HUES48 (cell line): ENCODE data around the gene DICER1.

Experiments
- H3K27ac ChIP-seq: one replicate; pipeline ENCODE4 v1.7.0; 2013; ENCODE audit warnings: low read depth, low read length, inconsistent platforms
- H3K27me3 ChIP-seq: 2 replicates; pipeline ENCODE4 v1.6.1; 2013; ENCODE audit warnings: mild to moderate bottlenecking, low read length; ENCODE audit not compliant: control insufficient read depth, insufficient read depth
- H3K36me3 ChIP-seq: 2 replicates; pipeline ENCODE4 v1.6.1; 2013; ENCODE audit warnings: low read length; ENCODE audit not compliant: control insufficient read depth, insufficient read depth
- H3K4me1 ChIP-seq: 2 replicates; pipeline ENCODE4 v1.6.1; 2013; ENCODE audit warnings: mild to moderate bottlenecking, low read length; ENCODE audit not compliant: control insufficient read depth, insufficient read depth
- H3K4me3 ChIP-seq: 2 replicates; pipeline ENCODE4 v1.5.1; 2013; ENCODE audit warnings: mild to moderate bottlenecking, low read depth, low read length
- H3K9ac ChIP-seq: 2 replicates; pipeline ENCODE4 v1.6.1; 2013; ENCODE audit warnings: mild to moderate bottlenecking, low read depth, low read length, moderate library complexity
- H3K9me3 ChIP-seq: 2 replicates; pipeline ENCODE4 v1.6.1; 2013; ENCODE audit warnings: low read length; ENCODE audit not compliant: control insufficient read depth, insufficient read depth

Gene DICER1

GRCh38 chr14:95195031-95195430 lies 37.7 kb upstream of the DICER1 start:
- Histone ChIP-seq H3K36me3 (no peaks in the 10 kb centered on the region), H3K9ac (no peak overlapping the region), H3K27me3 (no peaks in the 10 kb centered on the region), H3K4me1 (peaks cover 24% of the 10 kb centered on the region; the same call in 1 of the 2 replicates), H3K4me3 (no peak overlapping the region), H3K9me3 (no peaks in the 10 kb centered on the region), H3K27ac (no peak overlapping the region)

DNA sequence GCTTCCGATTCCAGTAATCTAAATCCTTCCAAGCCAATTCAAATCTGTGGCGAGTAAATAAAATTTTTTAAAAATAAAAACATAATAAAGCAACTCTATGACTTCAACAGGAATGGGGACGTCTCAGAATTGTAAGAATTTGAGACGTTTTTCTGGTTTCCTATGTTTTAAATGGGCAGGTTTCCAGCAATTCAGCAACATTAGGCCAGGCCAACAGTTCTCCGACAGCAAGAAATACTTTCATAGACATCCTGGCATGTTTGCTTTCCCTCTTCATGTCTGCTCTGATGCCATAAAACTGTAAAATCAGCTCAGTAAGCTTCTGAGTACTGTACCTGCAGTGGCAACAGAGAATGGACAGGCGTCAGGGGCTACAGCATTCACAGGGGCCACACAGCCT lies 35.8 kb upstream of the DICER1 start:
- Histone ChIP-seq H3K9ac (no peak overlapping the region), H3K27ac (no peak overlapping the region), H3K36me3 (no peaks in the 10 kb centered on the region), H3K27me3 (no peaks in the 10 kb centered on the region), H3K4me1 (peaks cover 6% of the 10 kb centered on the region; the same call in 1 of the 2 replicates), H3K4me3 (no peak overlapping the region), H3K9me3 (no peaks in the 10 kb centered on the region)

- Histone ChIP-seq H3K4me1 (peaks cover 4% of the 10 kb centered on the region; the same call in 1 of the 2 replicates), H3K9me3 (no peaks in the 10 kb centered on the region), H3K9ac (no peak overlapping the region), H3K36me3 (no peaks in the 10 kb centered on the region), H3K27me3 (no peaks in the 10 kb centered on the region), H3K4me3 (no peak overlapping the region), H3K27ac (no peak overlapping the region)
Measured at GRCh38 chr14:95192311-95192710, 35.0 kb upstream of the DICER1 start.

DNA sequence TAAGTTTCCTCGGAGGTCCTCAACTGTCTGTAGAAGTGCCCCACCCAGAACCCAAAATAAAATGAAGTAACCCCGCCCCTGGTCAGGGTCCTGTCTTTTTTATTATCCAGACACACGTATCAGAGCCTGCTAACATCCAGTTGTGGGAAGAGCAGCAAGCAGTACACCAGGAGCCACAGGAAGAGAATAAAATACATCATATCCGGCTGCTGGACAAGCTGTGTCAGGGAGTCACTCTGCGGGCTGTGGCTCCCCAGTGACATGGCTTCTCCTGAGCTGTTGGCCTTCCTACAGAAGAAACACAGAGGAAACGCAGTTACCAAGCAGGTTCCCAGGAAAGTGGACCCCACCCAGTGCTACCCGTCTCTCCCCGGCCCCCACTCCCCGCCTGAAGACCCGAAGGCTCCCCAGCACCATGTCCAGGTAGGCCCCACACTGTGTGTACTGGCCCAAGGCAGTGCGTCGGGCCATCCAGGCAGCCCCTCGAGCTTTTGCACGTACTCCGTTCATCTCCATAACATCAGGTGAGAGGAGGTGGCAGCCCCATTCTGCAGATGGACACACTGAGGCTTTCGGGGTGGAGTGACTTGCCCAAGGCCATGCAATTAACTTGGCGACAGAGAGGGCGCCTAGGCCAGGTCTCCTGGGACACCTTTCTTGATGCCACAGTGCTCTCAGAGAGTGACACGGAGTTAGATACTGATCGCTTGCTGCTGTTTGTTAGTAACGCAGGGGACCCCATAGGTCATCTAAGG lies 34.3 kb upstream of the DICER1 start:
- Histone ChIP-seq H3K9ac (no peak overlapping the region), H3K36me3 (no peaks in the 10 kb centered on the region), H3K9me3 (no peaks in the 10 kb centered on the region), H3K27me3 (no peaks in the 10 kb centered on the region), H3K4me1 (no peaks in the 10 kb centered on the region), H3K27ac (no peak overlapping the region), H3K4me3 (no peak overlapping the region)

DNA sequence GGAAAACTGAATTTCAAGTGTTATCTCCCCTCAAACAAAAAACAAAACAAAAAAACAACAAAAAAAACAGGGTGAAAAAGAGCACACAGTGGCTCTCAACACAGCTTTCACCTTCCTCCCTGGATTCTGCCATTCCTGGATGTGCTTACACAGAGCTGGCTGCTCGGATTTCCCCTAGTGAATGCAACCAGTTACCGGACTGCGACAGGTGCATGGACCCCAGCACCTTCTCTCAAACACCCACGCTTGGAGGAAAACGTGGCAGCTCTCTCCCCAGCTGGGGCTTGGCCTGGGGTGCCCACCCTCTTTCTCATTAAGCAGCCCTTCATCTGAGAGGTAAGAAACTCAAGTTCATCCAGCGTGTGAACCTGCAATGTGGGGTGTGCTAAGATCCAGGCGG lies 33.5 kb upstream of the DICER1 start:
- Histone ChIP-seq H3K9ac (no peak overlapping the region), H3K4me1 (no peaks in the 10 kb centered on the region), H3K36me3 (no peaks in the 10 kb centered on the region), H3K27me3 (no peaks in the 10 kb centered on the region), H3K4me3 (no peak overlapping the region), H3K9me3 (no peaks in the 10 kb centered on the region), H3K27ac (no peak overlapping the region)

- H3K36me3 ChIP-seq, result no peaks in the 10 kb centered on the region
- no peaks in the 10 kb centered on the region for H3K9me3 ChIP-seq
- no peak overlapping the region for H3K4me3 ChIP-seq
- H3K4me1 ChIP-seq, result no peaks in the 10 kb centered on the region
- no peak overlapping the region for H3K9ac ChIP-seq
- no peak overlapping the region for H3K27ac ChIP-seq
- H3K27me3 ChIP-seq, result no peaks in the 10 kb centered on the region
Measured at GRCh38 chr14:95190346-95190840, 33.1 kb upstream of the DICER1 start.

- no peak overlapping the region for H3K27ac ChIP-seq
- no peaks in the 10 kb centered on the region for H3K36me3 ChIP-seq
- H3K9ac ChIP-seq, result no peak overlapping the region
- no peaks in the 10 kb centered on the region for H3K9me3 ChIP-seq
- H3K27me3 ChIP-seq, result no peaks in the 10 kb centered on the region
- H3K4me3 ChIP-seq, result no peak overlapping the region
- no peaks in the 10 kb centered on the region for H3K4me1 ChIP-seq
Measured at GRCh38 chr14:95189367-95190132, 32.2 kb upstream of the DICER1 start.

- no peak overlapping the region for H3K27ac ChIP-seq
- no peak overlapping the region for H3K9ac ChIP-seq
- no peak overlapping the region for H3K4me3 ChIP-seq
- no peaks in the 10 kb centered on the region for H3K4me1 ChIP-seq
- no peaks in the 10 kb centered on the region for H3K9me3 ChIP-seq
- H3K27me3 ChIP-seq, result no peaks in the 10 kb centered on the region
- H3K36me3 ChIP-seq, result no peaks in the 10 kb centered on the region
Measured at GRCh38 chr14:95188380-95188779, 31.1 kb upstream of the DICER1 start.

DNA sequence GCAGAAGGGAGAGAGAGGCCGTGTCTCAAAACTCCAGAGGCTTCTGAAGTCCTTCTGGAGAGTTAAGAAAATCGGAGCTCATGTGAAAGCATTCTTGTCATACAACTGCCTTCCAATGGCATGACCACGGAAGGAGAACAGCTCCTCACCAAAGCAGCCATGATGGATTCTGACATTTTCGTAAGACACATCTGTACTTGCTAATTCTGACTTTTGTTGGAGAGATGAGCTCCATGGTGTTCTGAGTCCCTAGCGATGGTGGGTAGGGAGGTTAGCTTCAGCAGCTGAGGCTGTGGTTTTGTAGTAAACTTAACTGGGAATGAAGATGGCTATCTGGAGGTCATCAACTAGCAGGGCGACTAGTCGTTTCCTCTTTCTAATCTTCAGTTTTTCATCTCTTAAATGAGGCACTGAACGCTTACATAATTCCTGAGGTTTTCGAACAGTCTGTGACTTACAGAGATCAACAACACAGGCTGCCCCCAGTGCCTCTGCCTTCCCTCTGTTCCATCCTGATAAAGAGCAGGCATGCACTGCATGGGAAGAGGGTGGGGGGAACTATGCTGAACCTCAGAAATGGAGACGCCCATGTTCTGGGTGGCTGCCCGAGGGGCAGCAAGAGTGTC lies 28.6 kb upstream of the DICER1 start:
- Histone ChIP-seq H3K27me3 (no peaks in the 10 kb centered on the region), H3K36me3 (no peaks in the 10 kb centered on the region), H3K9me3 (no peaks in the 10 kb centered on the region), H3K4me1 (peaks cover 10% of the 10 kb centered on the region), H3K9ac (no peak overlapping the region), H3K4me3 (no peak overlapping the region), H3K27ac (no peak overlapping the region)

GRCh38 chr14:95185033-95185766 lies 27.9 kb upstream of the DICER1 start:
- no peak overlapping the region for H3K27ac ChIP-seq
- H3K27me3 ChIP-seq, result no peaks in the 10 kb centered on the region
- H3K9me3 ChIP-seq, result no peaks in the 10 kb centered on the region
- H3K4me3 ChIP-seq, result no peak overlapping the region
- no peaks in the 10 kb centered on the region for H3K36me3 ChIP-seq
- H3K9ac ChIP-seq, result no peak overlapping the region
- peaks cover 10% of the 10 kb centered on the region for H3K4me1 ChIP-seq
